NT2/D1 (cell line): ENCODE results near the gene IBA57.
"Not testable (repeated sequence)": the region's sequence is repeated elsewhere in the genome, so short reads cannot be mapped to it uniquely, and the experiment has no call there.

ENCODE experiments used
- DNase-seq: peaks from one replicate; pipeline ENCODE4 v3.0.0-alpha.2; 2011; ENCODE audit warnings: low read depth, low spot score
- H3K27me3 ChIP-seq: 2 replicates; pipeline ENCODE4 v1.6.0; 2011; ENCODE audit warnings: mild to moderate bottlenecking; ENCODE audit not compliant: insufficient read length, insufficient read depth
- H3K36me3 ChIP-seq: 2 replicates; pipeline ENCODE4 v1.6.1; 2011; ENCODE audit warnings: mild to moderate bottlenecking, low read length, mixed read lengths; ENCODE audit not compliant: insufficient read depth, insufficient read length
- H3K4me1 ChIP-seq: 2 replicates; pipeline ENCODE4 v1.5.1; 2011; ENCODE audit not compliant: insufficient read depth, insufficient read length
- H3K4me3 ChIP-seq: 2 replicates; pipeline ENCODE4 v1.5.1; 2011; ENCODE audit warnings: low read depth; ENCODE audit not compliant: insufficient read length
- H3K9ac ChIP-seq: 2 replicates; pipeline ENCODE4 v1.6.0; 2011; ENCODE audit warnings: low read depth; ENCODE audit not compliant: insufficient read length
- H3K9me3 ChIP-seq: 2 replicates; pipeline ENCODE4 v1.5.1; 2011; ENCODE audit warnings: mild to moderate bottlenecking, low read length; ENCODE audit not compliant: insufficient read depth
- SUZ12 ChIP-seq: IDR thresholded peaks from 2 replicates; pipeline ENCODE4 v1.6.1; 2011; ENCODE audit not compliant: insufficient read length, insufficient read depth; ENCODE audit errors: extremely low read depth
- YY1 ChIP-seq: IDR thresholded peaks from 2 replicates; pipeline ENCODE4 v1.6.1; 2011; ENCODE audit not compliant: insufficient read length, insufficient read depth
- ZNF274 ChIP-seq: IDR thresholded peaks from 2 replicates; pipeline ENCODE4 v1.6.1; 2011; ENCODE audit warnings: mild to moderate bottlenecking, low read depth, low read length

IBA57 gene

GRCh38 chr1:228219962-228220780 is 54.6 kb downstream of the IBA57 start:
- TF ChIP-seq YY1 (no peak), ZNF274 (no peak), SUZ12 (no peak)
- peaks cover 13% of the 10 kb centered on the region; the same call in 1 of the 2 replicates for H3K9me3 ChIP-seq
- no peaks in the 10 kb centered on the region for H3K27me3 ChIP-seq
- H3K4me1 ChIP-seq: no peaks in the 10 kb centered on the region
- DNase-seq: no peak
- no peak overlapping the region for H3K9ac ChIP-seq
- H3K4me3 ChIP-seq: no peak overlapping the region
- H3K36me3 ChIP-seq: peaks cover 78% of the 10 kb centered on the region

GRCh38 chr1:228221097-228221496 is 55.5 kb downstream of the IBA57 start:
- Histone ChIP-seq H3K9me3 (peaks cover 16% of the 10 kb centered on the region; the same call in 1 of the 2 replicates), H3K36me3 (peaks cover 78% of the 10 kb centered on the region)
- not testable (repeated sequence) for H3K4me1 ChIP-seq, DNase-seq, H3K4me3 ChIP-seq, H3K27me3 ChIP-seq, H3K9ac ChIP-seq

- TF ChIP-seq ZNF274: no peak
- TF ChIP-seq YY1: no peak
- no peak for TF ChIP-seq SUZ12
- H3K4me3 ChIP-seq: no peak overlapping the region
- no peak overlapping the region for H3K9ac ChIP-seq
- H3K9me3 ChIP-seq: peaks cover 16% of the 10 kb centered on the region; the same call in 1 of the 2 replicates
- no peaks in the 10 kb centered on the region for H3K27me3 ChIP-seq
- no peak for DNase-seq
- peaks cover 78% of the 10 kb centered on the region for H3K36me3 ChIP-seq
- H3K4me1 ChIP-seq: no peaks in the 10 kb centered on the region
Observed at GRCh38 chr1:228222548-228222947, 56.9 kb downstream of the IBA57 start.

GRCh38 chr1:228224198-228225164 is 58.9 kb downstream of the IBA57 start:
- DNase-seq: no peak
- Histone ChIP-seq H3K36me3 (peaks cover 71% of the 10 kb centered on the region), H3K9ac (no peak overlapping the region), H3K4me3 (no peak overlapping the region), H3K27me3 (no peaks in the 10 kb centered on the region), H3K9me3 (peaks cover 16% of the 10 kb centered on the region; the same call in 1 of the 2 replicates), H3K4me1 (no peaks in the 10 kb centered on the region)
- TF ChIP-seq YY1 (no peak), ZNF274 (no peak), SUZ12 (no peak)

- DNase-seq: no peak
- Histone ChIP-seq H3K36me3 (peaks cover 64% of the 10 kb centered on the region), H3K4me3 (no peak overlapping the region), H3K9ac (no peak overlapping the region), H3K4me1 (no peaks in the 10 kb centered on the region), H3K9me3 (peaks cover 16% of the 10 kb centered on the region; the same call in 1 of the 2 replicates), H3K27me3 (no peaks in the 10 kb centered on the region)
- TF ChIP-seq ZNF274 (no peak), SUZ12 (no peak), YY1 (no peak)
Observed at GRCh38 chr1:228225165-228225710, 59.6 kb downstream of the IBA57 start.

- no peak for TF ChIP-seq YY1
- no peak for TF ChIP-seq SUZ12
- TF ChIP-seq ZNF274: no peak
- Histone ChIP-seq H3K36me3 (peaks cover 59% of the 10 kb centered on the region), H3K9me3 (peaks cover 16% of the 10 kb centered on the region; the same call in 1 of the 2 replicates), H3K27me3 (no peaks in the 10 kb centered on the region), H3K4me3 (no peak overlapping the region), H3K4me1 (no peaks in the 10 kb centered on the region), H3K9ac (no peak overlapping the region)
- DNase-seq: no peak
Observed at GRCh38 chr1:228225740-228226139, 60.1 kb downstream of the IBA57 start.
